Measurements from ENCODE around the gene SLIT3. TPM values are rescaled to one million over a fixed set of nuclear protein-coding genes. Genes with fewer than 3 reads are reported as not detected.

SLIT3 gene
- total RNA-seq, 6 donors from 2014 or later: 10.8 to 57.3 (median 32.2) TPM

DNA sequence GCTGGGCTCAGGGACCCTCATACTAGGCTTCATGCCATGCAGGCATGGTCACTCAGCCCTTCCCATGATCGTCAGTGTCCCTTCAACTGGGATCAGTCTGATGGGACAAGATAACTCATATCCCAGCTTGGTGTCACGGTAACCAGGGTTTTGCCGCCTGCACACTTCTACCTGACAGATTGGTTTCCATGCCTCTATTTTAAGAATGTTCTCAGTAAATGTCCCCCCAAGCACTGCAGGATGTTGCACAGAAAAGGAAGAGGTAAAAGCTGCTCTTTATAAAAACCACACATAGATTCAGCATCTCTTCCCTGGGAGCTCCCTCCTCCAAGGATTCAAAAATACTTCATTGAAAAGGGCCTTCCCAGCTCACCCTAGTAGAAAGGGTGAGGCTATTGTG lies 56.1 kb downstream of the SLIT3 start:
- ATAC-seq (ENCODE audit: low FRiP score in 2 of 2): no peak
- Histone ChIP-seq H3K4me1 (no peaks in the 10 kb centered on the region), H3K4me3 (no peak overlapping the region), H3K27ac (no peak overlapping the region), H3K9me3 (peaks cover 0 to 4% (median 0%) of the 10 kb centered on the region in 4 donors), H3K27me3 (no peaks in the 10 kb centered on the region), H3K36me3 (no peaks in the 10 kb centered on the region)
- no peak for DNase-seq
- WGBS, 2 donors: 88 to 89% methylated on average over 3 of the region's 3 CpGs
- TF ChIP-seq POLR2AphosphoS5 (IDR thresholded peaks at IDR 0.05): no peak
- TF ChIP-seq CTCF (IDR thresholded peaks at IDR 0.05): no peak
- TF ChIP-seq POLR2A (IDR thresholded peaks at IDR 0.05): no peak
- TF ChIP-seq EP300 (IDR thresholded peaks at IDR 0.05): no peak

- 87 to 88% methylated on average over 10 of the region's 10 CpGs for WGBS, 2 donors
- Histone ChIP-seq H3K4me3 (no peak overlapping the region), H3K27ac (no peak overlapping the region), H3K9me3 (peaks cover 0 to 8% (median 0%) of the 10 kb centered on the region in 4 donors), H3K36me3 (no peaks in the 10 kb centered on the region), H3K27me3 (no peaks in the 10 kb centered on the region), H3K4me1 (no peaks in the 10 kb centered on the region)
- DNase-seq (no peak), ATAC-seq (ENCODE audit: low FRiP score in 2 of 2) (no peak)
- no peak for TF ChIP-seq CTCF (IDR thresholded peaks at IDR 0.05)
- no peak for TF ChIP-seq POLR2A (IDR thresholded peaks at IDR 0.05)
- TF ChIP-seq EP300 (IDR thresholded peaks at IDR 0.05): no peak
- no peak for TF ChIP-seq POLR2AphosphoS5 (IDR thresholded peaks at IDR 0.05)
Observed at GRCh38 chr5:169243651-169244422, 57.1 kb downstream of the SLIT3 start.

GRCh38 chr5:169242849-169243186 lies 58.1 kb downstream of the SLIT3 start:
- ATAC-seq (ENCODE audit: low FRiP score in 2 of 2) (no peak), DNase-seq (no peak)
- H3K4me3 ChIP-seq: no peak overlapping the region
- peaks cover 0 to 8% (median 0%) of the 10 kb centered on the region in 4 donors for H3K9me3 ChIP-seq
- TF ChIP-seq CTCF (IDR thresholded peaks at IDR 0.05): no peak
- no peak for TF ChIP-seq POLR2AphosphoS5 (IDR thresholded peaks at IDR 0.05)
- no peak for TF ChIP-seq POLR2A (IDR thresholded peaks at IDR 0.05)
- TF ChIP-seq EP300 (IDR thresholded peaks at IDR 0.05): no peak
- H3K4me1 ChIP-seq: no peaks in the 10 kb centered on the region
- no peaks in the 10 kb centered on the region for H3K36me3 ChIP-seq
- 66 to 75% methylated on average over 2 of the region's 2 CpGs for WGBS, 2 donors
- H3K27ac ChIP-seq: no peak overlapping the region
- H3K27me3 ChIP-seq: no peaks in the 10 kb centered on the region

DNA sequence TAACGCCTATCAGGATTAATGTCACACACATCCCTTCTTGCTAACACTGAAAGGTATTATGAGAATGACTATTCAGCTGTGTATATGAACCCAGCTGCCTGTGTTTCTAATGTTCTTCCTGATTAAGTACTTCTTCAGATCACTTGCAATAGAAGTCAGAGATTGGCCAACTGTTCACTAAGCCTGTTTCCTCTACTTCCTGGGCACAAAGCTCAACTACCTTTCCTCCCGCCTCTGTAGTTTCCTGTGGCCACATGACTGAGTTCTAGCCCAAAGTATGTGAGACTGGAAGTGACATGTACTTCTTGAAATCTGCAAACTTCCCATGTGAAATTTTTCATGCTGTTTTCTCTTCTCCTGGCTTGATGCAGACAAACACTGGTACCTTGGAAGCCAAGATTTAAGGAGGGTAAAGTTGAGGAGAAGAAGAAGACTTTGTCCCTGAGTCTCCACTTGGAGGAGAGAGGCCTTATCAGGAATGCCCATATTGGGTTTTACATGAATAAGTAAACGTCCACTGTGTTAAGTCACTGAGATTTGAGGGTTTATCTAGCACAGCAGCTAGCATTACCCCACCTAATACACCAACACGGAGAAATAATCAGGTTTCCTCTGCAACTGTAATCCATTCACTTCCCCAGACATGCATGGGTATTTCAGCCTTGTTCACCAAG lies 58.6 kb downstream of the SLIT3 start:
- DNase-seq (no peak), ATAC-seq (ENCODE audit: low FRiP score in 2 of 2) (no peak)
- no peaks in the 10 kb centered on the region for H3K27me3 ChIP-seq
- TF ChIP-seq CTCF (IDR thresholded peaks at IDR 0.05) (no peak), EP300 (IDR thresholded peaks at IDR 0.05) (no peak), POLR2AphosphoS5 (IDR thresholded peaks at IDR 0.05) (no peak), POLR2A (IDR thresholded peaks at IDR 0.05) (no peak)
- H3K27ac ChIP-seq: no peak overlapping the region
- no peaks in the 10 kb centered on the region for H3K4me1 ChIP-seq
- 37 to 44% methylated on average over 4 of the region's 4 CpGs for WGBS, 2 donors
- no peaks in the 10 kb centered on the region for H3K36me3 ChIP-seq
- peaks cover 0 to 8% (median 0%) of the 10 kb centered on the region in 4 donors for H3K9me3 ChIP-seq
- H3K4me3 ChIP-seq: no peak overlapping the region
